K562 treated with DMSO at 1 percent for 24 hours (cell line): ENCODE measurements around the gene CACNG3. TPM values are rescaled to one million over a fixed set of nuclear protein-coding genes. Genes with fewer than 3 reads are reported as not detected.

ENCODE experiments used
- total RNA-seq: library from RNA; unstranded; fragments of 300-600 nt; gene quantifications from 2 replicates; pipeline ENCODE4 v1.2.3, GENCODE V29; 2022; ENCODE audit warnings: low read depth; ENCODE audit not compliant: insufficient read depth

CACNG3 gene
- total RNA-seq = not detected in 2 replicates

DNA sequence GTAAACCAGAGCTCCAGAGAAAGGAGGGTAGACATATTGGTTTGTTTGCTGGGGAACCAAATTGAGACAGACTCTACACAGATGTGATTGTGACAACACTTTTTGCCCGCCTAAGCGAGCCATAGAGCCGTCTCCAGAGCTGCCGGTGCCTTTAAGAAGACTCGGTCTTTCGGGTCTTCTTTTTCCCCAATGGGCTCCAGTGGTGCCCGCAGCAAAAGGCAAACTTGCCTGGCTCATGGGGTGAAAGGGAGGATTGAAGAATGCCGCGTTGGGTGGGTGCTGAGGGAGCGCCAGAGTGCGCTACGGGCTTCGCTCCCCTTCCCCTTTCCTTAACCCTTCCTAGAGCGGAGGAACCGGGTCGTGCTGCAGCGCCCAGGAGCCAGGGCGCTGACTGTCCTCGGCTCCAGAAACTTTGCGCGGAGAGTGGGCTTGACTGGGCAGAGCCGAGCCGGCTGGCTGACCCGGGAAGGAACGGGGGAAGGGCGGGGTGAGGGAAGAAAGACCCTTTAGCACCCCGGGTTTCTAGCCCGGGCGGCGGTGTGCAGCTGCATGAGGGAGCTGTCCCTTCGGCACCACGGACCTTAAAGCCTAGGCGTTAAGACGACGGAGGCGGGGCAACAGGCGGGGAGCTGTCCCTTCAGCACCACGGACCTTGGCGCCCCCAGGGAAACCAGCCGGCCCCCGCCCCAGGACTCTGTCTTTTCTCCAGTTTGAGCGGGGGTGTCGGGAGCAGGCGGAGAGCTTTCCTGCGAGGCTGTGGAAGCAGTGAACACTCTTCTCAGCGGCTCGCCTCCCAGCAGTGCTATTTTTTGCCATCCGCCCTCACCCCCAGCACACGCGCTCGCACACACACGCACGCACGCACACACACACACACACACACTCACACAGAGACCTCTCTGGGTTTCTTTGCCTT lies at the start of gene CACNG3:
Gene CACNG3, plus strand, starts transcription at position 880 of the 916 bp plus-strand sequence. CDS start 420 bp downstream, outside the sequence.

